Natural killer cell (primary cell): ENCODE data around the gene CERK. TPM values are rescaled to one million over a fixed set of nuclear protein-coding genes. Genes with fewer than 3 reads are reported as not detected.

ENCODE experiments used
- ATAC-seq, 3 donors: fragments of 150-1000 bp in 2 of 3; fragments of 200-7000 bp in 1 of 3; cut with Tn5 transposase; 1 replicate in 1 of 3; 2 replicates in 2 of 3; pipeline ENCODE4 v1.10.0; 2021; ENCODE audit warnings: mild to moderate bottlenecking in 2 of 3, moderate library complexity in 2 of 3
- DNase-seq, 2 donors: peaks; one replicate each; pipeline versions ENCODE4 v3.0.0 to v3.0.0-alpha.2; 2013 to 2021; ENCODE audit warnings: mixed read lengths in 1 of 2
- H3K27ac ChIP-seq: one replicate; pipeline ENCODE4 v1.5.1; 2013; ENCODE audit warnings: mild to moderate bottlenecking, low read length
- H3K27me3 ChIP-seq: one replicate; pipeline ENCODE4 v1.6.1; 2013; ENCODE audit warnings: low read length; ENCODE audit not compliant: control insufficient read depth, insufficient read depth
- H3K36me3 ChIP-seq: one replicate; pipeline ENCODE4 v1.6.1; 2013; ENCODE audit warnings: low read length; ENCODE audit not compliant: control insufficient read depth, insufficient read depth
- H3K4me1 ChIP-seq: one replicate; pipeline ENCODE4 v1.6.1; 2013; ENCODE audit warnings: low read length; ENCODE audit not compliant: control insufficient read depth, insufficient read depth
- H3K4me3 ChIP-seq: one replicate; pipeline ENCODE4 v1.5.1; 2013; ENCODE audit warnings: low read length
- H3K9me3 ChIP-seq: one replicate; pipeline ENCODE4 v1.6.1; 2013; ENCODE audit warnings: low read length; ENCODE audit not compliant: control insufficient read depth, insufficient read depth
- H3K27ac Mint-ChIP-seq, 2 donors: one replicate each; pipeline ENCODE4 v1.8.0; 2022; ENCODE audit warnings: mild to moderate bottlenecking in 2 of 2, mixed read lengths in 2 of 2, moderate library complexity in 1 of 2
- H3K27me3 Mint-ChIP-seq, 2 donors: one replicate each; pipeline ENCODE4 v1.8.0; 2022; ENCODE audit warnings: low read depth in 2 of 2, mixed read lengths in 2 of 2
- H3K36me3 Mint-ChIP-seq: one replicate; pipeline ENCODE4 v1.8.0; 2022; ENCODE audit warnings: mixed read lengths
- H3K4me1 Mint-ChIP-seq, 2 donors: one replicate each; pipeline ENCODE4 v1.8.0; 2022; ENCODE audit warnings: mixed read lengths in 2 of 2
- H3K4me3 Mint-ChIP-seq: one replicate; pipeline ENCODE4 v1.8.0; 2022; ENCODE audit warnings: mild to moderate bottlenecking, moderate library complexity, mixed read lengths
- H3K9me3 Mint-ChIP-seq, 2 donors: one replicate each; pipeline ENCODE4 v1.8.0; 2022; ENCODE audit warnings: mixed read lengths in 2 of 2
- WGBS: methylation state at CpG from one replicate; pipeline ENCODE4 v1.1.7; 2013; ENCODE audit warnings: missing lambda C conversion rate; ENCODE audit not compliant: insufficient coverage; 5-methylcytosine and 5-hydroxymethylcytosine counted together
- intact Hi-C: fragments of 100-400 bp; cut with micrococcal nuclease; formaldehyde crosslinking; loops from one replicate; pipeline ENCODE4 v1.14.2; 2022
- total RNA-seq, 4 donors: library from RNA; stranded (reverse); fragments of 120-200 nt in 1 of 4; gene quantifications; one replicate each; pipeline versions ENCODE4 v1.2.3 to v1.2.4, GENCODE V29; 2013 to 2022
- TF ChIP-seq, protein P1 (sequence below): fragments of 200-600 bp; IDR thresholded peaks from one replicate; pipeline ENCODE4 v1.8.0; 2022; ENCODE audit warnings: antibody characterized with exemption

CERK gene
- total RNA-seq, 3 donors from 2014 or later (not counting 1 experiment from before 2014, with no cell fraction given): 50.0 to 71.2 (median 55.6) TPM

GRCh38 chr22:46770151-46770641 lies 32.1 kb upstream of the CERK start:
- intact Hi-C loops: no loop called here
- H3K27ac Mint-ChIP-seq: peak overlapping the region; percentile 88 to 89
- Histone ChIP-seq H3K4me3 (no peak overlapping the region), H3K4me1 (peaks cover 72% of the 10 kb centered on the region), H3K27me3 (no peaks in the 10 kb centered on the region), H3K27ac (peak overlapping the region; percentile 83), H3K9me3 (no peaks in the 10 kb centered on the region), H3K36me3 (peaks cover 4% of the 10 kb centered on the region)
- TF ChIP-seq, protein P1, sequence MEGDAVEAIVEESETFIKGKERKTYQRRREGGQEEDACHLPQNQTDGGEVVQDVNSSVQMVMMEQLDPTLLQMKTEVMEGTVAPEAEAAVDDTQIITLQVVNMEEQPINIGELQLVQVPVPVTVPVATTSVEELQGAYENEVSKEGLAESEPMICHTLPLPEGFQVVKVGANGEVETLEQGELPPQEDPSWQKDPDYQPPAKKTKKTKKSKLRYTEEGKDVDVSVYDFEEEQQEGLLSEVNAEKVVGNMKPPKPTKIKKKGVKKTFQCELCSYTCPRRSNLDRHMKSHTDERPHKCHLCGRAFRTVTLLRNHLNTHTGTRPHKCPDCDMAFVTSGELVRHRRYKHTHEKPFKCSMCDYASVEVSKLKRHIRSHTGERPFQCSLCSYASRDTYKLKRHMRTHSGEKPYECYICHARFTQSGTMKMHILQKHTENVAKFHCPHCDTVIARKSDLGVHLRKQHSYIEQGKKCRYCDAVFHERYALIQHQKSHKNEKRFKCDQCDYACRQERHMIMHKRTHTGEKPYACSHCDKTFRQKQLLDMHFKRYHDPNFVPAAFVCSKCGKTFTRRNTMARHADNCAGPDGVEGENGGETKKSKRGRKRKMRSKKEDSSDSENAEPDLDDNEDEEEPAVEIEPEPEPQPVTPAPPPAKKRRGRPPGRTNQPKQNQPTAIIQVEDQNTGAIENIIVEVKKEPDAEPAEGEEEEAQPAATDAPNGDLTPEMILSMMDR: no peak
- H3K36me3 Mint-ChIP-seq: no peaks in the 10 kb centered on the region
- H3K4me3 Mint-ChIP-seq: no peak overlapping the region
- H3K9me3 Mint-ChIP-seq: no peaks in the 10 kb centered on the region
- WGBS: 94% methylated on average over 14 of the region's 14 CpGs
- peaks cover 64 to 76% of the 10 kb centered on the region in 2 donors for H3K4me1 Mint-ChIP-seq
- ATAC-seq (peak in 1 of 3 donors; percentile 12), DNase-seq (no peak)
- H3K27me3 Mint-ChIP-seq: no peaks in the 10 kb centered on the region

DNA sequence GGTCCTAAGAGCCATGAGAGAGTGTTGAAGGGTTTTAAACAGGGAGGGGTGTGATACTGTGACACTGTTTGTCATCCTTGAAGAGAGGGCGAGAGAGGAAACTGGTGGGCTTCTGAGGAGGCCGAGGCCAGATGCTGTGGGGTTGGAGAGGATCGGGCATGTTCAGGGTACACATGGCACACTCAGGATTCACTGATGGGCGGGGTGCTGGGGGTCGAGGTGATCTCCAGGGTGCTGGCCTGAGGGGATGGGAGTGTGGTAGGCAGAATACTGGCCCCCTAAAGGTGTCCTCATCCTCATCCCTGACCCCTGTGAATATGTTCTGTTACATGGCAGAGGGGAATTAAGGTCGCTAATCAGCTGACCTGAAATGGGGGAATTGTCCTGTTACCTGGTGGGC lies 31.7 kb upstream of the CERK start:
- DNase-seq (no peak), ATAC-seq (no peak)
- intact Hi-C loops: no loop called here
- peak overlapping the region; percentile 88 to 89 for H3K27ac Mint-ChIP-seq
- TF ChIP-seq, protein P1: no peak
- WGBS: 87% methylated on average over 6 of the region's 6 CpGs
- H3K9me3 Mint-ChIP-seq: no peaks in the 10 kb centered on the region
- H3K4me1 Mint-ChIP-seq: peaks cover 64 to 76% of the 10 kb centered on the region in 2 donors
- Histone ChIP-seq H3K27me3 (no peaks in the 10 kb centered on the region), H3K27ac (peak overlapping the region; percentile 83), H3K36me3 (peaks cover 4% of the 10 kb centered on the region), H3K4me3 (no peak overlapping the region), H3K9me3 (no peaks in the 10 kb centered on the region), H3K4me1 (peaks cover 72% of the 10 kb centered on the region)
- H3K4me3 Mint-ChIP-seq: no peak overlapping the region
- H3K27me3 Mint-ChIP-seq: no peaks in the 10 kb centered on the region
- H3K36me3 Mint-ChIP-seq: no peaks in the 10 kb centered on the region

DNA sequence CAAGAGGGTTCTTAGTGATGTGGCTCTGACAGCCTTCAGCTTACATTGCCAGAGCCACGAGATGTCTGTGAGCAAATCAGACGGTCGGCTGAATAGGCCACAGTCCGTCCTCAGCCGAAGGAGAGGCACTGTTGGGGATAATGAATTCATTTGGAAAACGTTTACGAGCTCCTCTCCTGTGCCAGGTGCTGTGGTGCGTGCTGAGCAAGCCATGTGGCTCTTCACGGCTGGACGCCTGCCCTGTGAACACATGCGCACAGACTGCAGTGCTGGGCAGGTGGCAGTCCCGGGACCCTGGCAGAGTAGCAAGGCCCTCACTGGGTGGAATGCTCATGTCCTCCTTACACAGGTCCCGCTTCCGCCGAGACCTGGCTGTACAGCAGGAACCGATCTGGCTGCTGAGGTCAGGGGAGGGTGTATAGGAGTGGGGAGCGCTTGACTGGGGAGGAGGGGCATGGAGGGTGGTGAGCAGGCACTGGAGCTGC lies 31.2 kb upstream of the CERK start:
- Histone ChIP-seq H3K27me3 (no peaks in the 10 kb centered on the region), H3K9me3 (no peaks in the 10 kb centered on the region), H3K4me1 (peaks cover 69% of the 10 kb centered on the region), H3K4me3 (no peak overlapping the region), H3K36me3 (peaks cover 4% of the 10 kb centered on the region), H3K27ac (peak overlapping the region; percentile 83)
- WGBS: 81% methylated on average over 17 of the region's 17 CpGs
- no peak for DNase-seq
- H3K4me1 Mint-ChIP-seq: peaks cover 64 to 76% of the 10 kb centered on the region in 2 donors
- H3K9me3 Mint-ChIP-seq: no peaks in the 10 kb centered on the region
- no peaks in the 10 kb centered on the region for H3K36me3 Mint-ChIP-seq
- intact Hi-C loops: no loop called here
- no peak for ATAC-seq
- no peaks in the 10 kb centered on the region for H3K27me3 Mint-ChIP-seq
- H3K27ac Mint-ChIP-seq: peak overlapping the region; percentile 88 to 89
- no peak overlapping the region for H3K4me3 Mint-ChIP-seq
- TF ChIP-seq, protein P1: no peak
